ENCODE results near the gene MAP2. TPM values are rescaled to one million over a fixed set of nuclear protein-coding genes. Genes with fewer than 3 reads are reported as not detected.

MAP2 gene
- total and polyA plus RNA-seq, 2 donors (not counting 3 experiments of a cell fraction or from before 2014, with no cell fraction given): 19.4 to 46.1 TPM

GRCh38 chr2:209519271-209519670 is 95.4 kb downstream of the MAP2 start:
- Histone ChIP-seq H2AFZ (ENCODE audit: low read depth, low read length) (no peak overlapping the region), H3K4me3 (replicated peaks in 1 of 3; ENCODE audit: insufficient read depth in 1 of 3, low read depth in 1 of 3, low read length in 3 of 3) (no peak overlapping the region), H3K4me2 (ENCODE audit: insufficient read depth, low read length) (no peak overlapping the region), H3K79me2 (ENCODE audit: control insufficient read depth, insufficient read depth, low read length) (no peaks in the 10 kb centered on the region), H3K36me3 (ENCODE audit: control insufficient read depth in 2 of 2, extremely low read depth in 1 of 2, insufficient read depth in 2 of 2, low read length in 2 of 2) (no peaks in the 10 kb centered on the region), H3K27ac (ENCODE audit: insufficient read depth, low read depth, low read length) (no peak overlapping the region), H3K4me1 (ENCODE audit: control insufficient read depth, extremely low read depth, insufficient read depth, low read length) (peaks cover 9% of the 10 kb centered on the region), H4K20me1 (replicated peaks; ENCODE audit: control insufficient read depth, extremely low read depth, insufficient read depth, low read length) (no peaks in the 10 kb centered on the region), H3K9me1 (replicated peaks; ENCODE audit: control insufficient read depth, extremely low read depth, insufficient read depth, low read length) (no peaks in the 10 kb centered on the region), H3K9me3 (replicated peaks; ENCODE audit: control insufficient read depth, insufficient read depth, low read length) (no peaks in the 10 kb centered on the region), H3K27me3 (ENCODE audit: control insufficient read depth in 2 of 2, insufficient read depth in 2 of 2, low read length in 2 of 2) (no peaks in the 10 kb centered on the region), H3K9ac (replicated peaks; ENCODE audit: extremely low read depth, insufficient read depth, low read length) (no peak overlapping the region)
- CTCF ChIA-PET: no interaction called here
- dilution Hi-C loops (cut with MboI; ENCODE audit: extremely low pct_ligation_motif_present, low sequenced_read_pairs): no loop called here
- no peak for FAIRE-seq
- TF ChIP-seq CTCF (IDR thresholded peaks at IDR 0.05; ENCODE audit: extremely low read depth in 1 of 2, insufficient read depth in 1 of 2, low read depth in 1 of 2, low read length in 2 of 2) (no peak), MYC (IDR thresholded peaks at IDR 0.05; ENCODE audit: low read depth, low read length) (no peak), POLR2AphosphoS5 (IDR thresholded peaks at IDR 0.05; ENCODE audit: insufficient read depth, low read depth, low read length) (no peak), POLR2A (IDR thresholded peaks at IDR 0.05; ENCODE audit: low read depth, low read length) (no peak), JUN (IDR thresholded peaks at IDR 0.05; ENCODE audit: borderline replicate concordance, insufficient read depth, insufficient read length, low read depth) (no peak), GATA2 (IDR thresholded peaks at IDR 0.05; ENCODE audit: insufficient read depth, insufficient read length, low read depth, low read length) (no peak)
- TF ChIP-seq, protein P1, sequence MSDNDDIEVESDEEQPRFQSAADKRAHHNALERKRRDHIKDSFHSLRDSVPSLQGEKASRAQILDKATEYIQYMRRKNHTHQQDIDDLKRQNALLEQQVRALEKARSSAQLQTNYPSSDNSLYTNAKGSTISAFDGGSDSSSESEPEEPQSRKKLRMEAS (IDR thresholded peaks at IDR 0.05; ENCODE audit: insufficient read depth, insufficient read length): no peak
- no peak for DNase-seq (ENCODE audit: low read depth, low spot score)
- no TSS peak for BruUV-seq (replicated peaks)
- intact Hi-C loops (cut with micrococcal nuclease): no loop called here
- POLR2A ChIA-PET: no interaction called here

All from endothelial cell of umbilical vein (primary cell).